H9 (cell line): Measurements from ENCODE around the gene TPM2. TPM values are rescaled to one million over a fixed set of nuclear protein-coding genes. Genes with fewer than 3 reads are reported as not detected.

Experiments
- DNase-seq: peaks from one replicate; pipeline ENCODE4 v3.0.0-alpha.2; 2017
- H2AFZ ChIP-seq: one replicate; pipeline ENCODE4 v1.6.1; 2013; ENCODE audit warnings: mild to moderate bottlenecking, low read length, control low read depth, moderate library complexity
- H2AK5ac ChIP-seq: 2 replicates; pipeline ENCODE4 v1.6.1; 2013; ENCODE audit warnings: low read length, control low read depth, mixed read lengths; ENCODE audit not compliant: insufficient read length
- H2BK120ac ChIP-seq: one replicate; pipeline ENCODE4 v1.6.1; 2013; ENCODE audit warnings: low read depth, mild to moderate bottlenecking, low read length, control low read depth, inconsistent platforms; ENCODE audit not compliant: poor library complexity, severe bottlenecking
- H2BK12ac ChIP-seq: 2 replicates; pipeline ENCODE4 v1.6.1; 2013; ENCODE audit warnings: low read length, control low read depth, mixed read lengths, low read depth; ENCODE audit not compliant: insufficient read length
- H2BK15ac ChIP-seq: 2 replicates; pipeline ENCODE4 v1.6.1; 2013; ENCODE audit warnings: low read depth, low read length, control low read depth
- H2BK20ac ChIP-seq: one replicate; pipeline ENCODE4 v1.6.1; 2013; ENCODE audit warnings: low read depth, mild to moderate bottlenecking, low read length, control low read depth, inconsistent platforms; ENCODE audit not compliant: poor library complexity, severe bottlenecking
- H2BK5ac ChIP-seq: 2 replicates; pipeline ENCODE4 v1.6.1; 2013; ENCODE audit warnings: low read length, control low read depth, mixed read lengths; ENCODE audit not compliant: insufficient read length
- H3K14ac ChIP-seq: 2 replicates; pipeline ENCODE4 v1.6.1; 2013; ENCODE audit warnings: low read length, control low read depth; ENCODE audit not compliant: insufficient read depth
- H3K18ac ChIP-seq: 2 replicates; pipeline ENCODE4 v1.6.1; 2013; ENCODE audit warnings: low read depth, mild to moderate bottlenecking, mixed read lengths, low read length, control low read depth; ENCODE audit not compliant: insufficient read length
- H3K23ac ChIP-seq: 2 replicates; pipeline ENCODE4 v1.6.1; 2013; ENCODE audit warnings: low read length, control low read depth, mixed read lengths, low read depth; ENCODE audit not compliant: insufficient read length
- H3K23me2 ChIP-seq: 2 replicates; pipeline ENCODE4 v1.6.1; 2013; ENCODE audit warnings: low read depth, mild to moderate bottlenecking, mixed read lengths, low read length, control low read depth; ENCODE audit not compliant: insufficient read length, poor library complexity, severe bottlenecking
- H3K27ac ChIP-seq: 2 replicates; pipeline ENCODE4 v1.5.1; 2013; ENCODE audit warnings: low read length, control low read depth, mixed read lengths, low read depth; ENCODE audit not compliant: insufficient read length
- H3K27me3 ChIP-seq: 2 replicates; pipeline ENCODE4 v1.6.1; 2013; ENCODE audit warnings: low read length, control low read depth, inconsistent platforms; ENCODE audit not compliant: insufficient read depth
- H3K4ac ChIP-seq: 2 replicates; pipeline ENCODE4 v1.6.1; 2013; ENCODE audit warnings: low read depth, mild to moderate bottlenecking, control low read depth, inconsistent platforms, low read length, moderate library complexity
- H3K4me1 ChIP-seq: 2 replicates; pipeline ENCODE4 v1.6.1; 2013; ENCODE audit warnings: low read length, control low read depth, inconsistent platforms; ENCODE audit not compliant: insufficient read depth
- H3K4me2 ChIP-seq: 2 replicates; pipeline ENCODE4 v1.6.1; 2013; ENCODE audit warnings: low read length, control low read depth, mixed read lengths; ENCODE audit not compliant: insufficient read length, insufficient read depth
- H3K56ac ChIP-seq: 2 replicates; pipeline ENCODE4 v1.6.1; 2013; ENCODE audit warnings: low read depth, mild to moderate bottlenecking, mixed read lengths, low read length, control low read depth; ENCODE audit not compliant: insufficient read length
- H3K79me1 ChIP-seq: 2 replicates; pipeline ENCODE4 v1.6.1; 2013; ENCODE audit warnings: low read depth, mild to moderate bottlenecking, moderate library complexity, low read length, control low read depth, inconsistent platforms; ENCODE audit not compliant: insufficient read depth, poor library complexity, severe bottlenecking
- H3K79me2 ChIP-seq: 2 replicates; pipeline ENCODE4 v1.6.1; 2013; ENCODE audit warnings: low read length, control low read depth, inconsistent platforms; ENCODE audit not compliant: insufficient read depth
- H3K9ac ChIP-seq: 2 replicates; pipeline ENCODE4 v1.6.1; 2013; ENCODE audit warnings: low read length, control low read depth, mixed read lengths; ENCODE audit not compliant: insufficient read length; ENCODE audit errors: extremely low read depth
- H3K9me3 ChIP-seq: one replicate; pipeline ENCODE4 v1.6.1; 2013; ENCODE audit warnings: low read depth, low read length, inconsistent platforms; ENCODE audit not compliant: control insufficient read depth
- H3T11ph ChIP-seq: one replicate; pipeline ENCODE4 v1.6.1; 2013; ENCODE audit warnings: mild to moderate bottlenecking, low read length, control low read depth, inconsistent platforms
- H4K20me1 ChIP-seq: one replicate; pipeline ENCODE4 v1.6.1; 2013; ENCODE audit not compliant: control insufficient read depth, insufficient read length, insufficient read depth
- H4K5ac ChIP-seq: 2 replicates; pipeline ENCODE4 v1.6.1; 2013; ENCODE audit warnings: low read depth, mild to moderate bottlenecking, mixed read lengths, low read length, control low read depth; ENCODE audit not compliant: insufficient read length
- H4K8ac ChIP-seq: replicated peaks from 2 replicates; pipeline ENCODE4 v1.6.1; 2013; ENCODE audit warnings: low read length, control low read depth, mixed read lengths, low read depth; ENCODE audit not compliant: insufficient read length
- H4K91ac ChIP-seq: 2 replicates; pipeline ENCODE4 v1.6.1; 2013; ENCODE audit warnings: low read depth, mild to moderate bottlenecking, moderate library complexity, mixed read lengths, low read length, control low read depth; ENCODE audit not compliant: insufficient read length
- H3K27ac Mint-ChIP-seq, 3 experiments: 2 replicates in 2 of 3; 3 replicates in 1 of 3; pipeline ENCODE4 v1.8.0; 2020 to 2021; ENCODE audit warnings: mixed read lengths in 3 of 3, mild to moderate bottlenecking in 1 of 3, moderate library complexity in 1 of 3
- H3K27me3 Mint-ChIP-seq: 2 replicates; pipeline ENCODE4 v1.8.0; 2021; ENCODE audit warnings: low read depth, mild to moderate bottlenecking, moderate library complexity, mixed read lengths
- H3K36me3 Mint-ChIP-seq, 3 experiments: 2 replicates in 2 of 3; 3 replicates in 1 of 3; pipeline ENCODE4 v1.8.0; 2020 to 2021; ENCODE audit warnings: low read depth in 3 of 3, mixed read lengths in 3 of 3; ENCODE audit not compliant: insufficient read depth in 1 of 3
- H3K4me1 Mint-ChIP-seq, 2 experiments: 2 replicates each; pipeline ENCODE4 v1.8.0; 2020; ENCODE audit warnings: mixed read lengths in 2 of 2
- H3K4me3 Mint-ChIP-seq, 2 experiments: 2 replicates in 1 of 2; 3 replicates in 1 of 2; pipeline ENCODE4 v1.8.0; 2020 to 2021; ENCODE audit warnings: mild to moderate bottlenecking in 2 of 2, mixed read lengths in 2 of 2, moderate library complexity in 1 of 2
- H3K9me3 Mint-ChIP-seq, 2 experiments: 2 replicates in 1 of 2; 3 replicates in 1 of 2; pipeline ENCODE4 v1.8.0; 2020; ENCODE audit warnings: mild to moderate bottlenecking in 2 of 2, mixed read lengths in 2 of 2, moderate library complexity in 1 of 2
- CTCF ChIP-seq: fragments of 200-600 bp; sonication (generic); conservative IDR thresholded peaks from 3 replicates; pipeline ENCODE4 v1.8.0; 2021; ENCODE audit warnings: antibody characterized with exemption, mild to moderate bottlenecking
- WGBS: extraction: QIAGEN DNeasy Blood & Tissue Kit; methylation state at CpG from one replicate; pipeline ENCODE4 v1.1.7; 2013; ENCODE audit warnings: missing lambda C conversion rate, low lambda C conversion rate, mixed read lengths; ENCODE audit not compliant: insufficient read length; ENCODE audit errors: extremely low coverage; 5-methylcytosine and 5-hydroxymethylcytosine counted together
- total RNA-seq: library from RNA; stranded (reverse); gene quantifications from 2 replicates; pipeline ENCODE4 v1.2.1, GENCODE V29; 2021

The TPM2 gene
- total RNA-seq, 1 experiment from 2014 or later, result 225 TPM

- Mint-ChIP-seq H3K4me3 (no peak overlapping the region), H3K27me3 (no peaks in the 10 kb centered on the region; the same call in 1 of the 2 replicates), H3K9me3 (no peaks in the 10 kb centered on the region), H3K36me3 (peaks cover 44 to 95% (median 88%) of the 10 kb centered on the region in 3 experiments), H3K27ac (no peak overlapping the region; a peak in 2 of 7 replicates), H3K4me1 (no peaks in the 10 kb centered on the region)
- no peak overlapping the region for H2BK120ac ChIP-seq
- H2BK5ac ChIP-seq, result no peak overlapping the region
- H3K56ac ChIP-seq, result no peak overlapping the region
- no peaks in the 10 kb centered on the region for H4K20me1 ChIP-seq
- no peaks in the 10 kb centered on the region for H3K23me2 ChIP-seq
- no peak overlapping the region for H3T11ph ChIP-seq
- H3K27me3 ChIP-seq, result no peaks in the 10 kb centered on the region
- H2AFZ ChIP-seq, result no peak overlapping the region
- no peaks in the 10 kb centered on the region for H3K79me1 ChIP-seq
- no peaks in the 10 kb centered on the region for H3K4me1 ChIP-seq
- H3K9ac ChIP-seq, result no peak overlapping the region
- no peak overlapping the region for H2BK12ac ChIP-seq
- H3K9me3 ChIP-seq, result no peaks in the 10 kb centered on the region
- H2BK15ac ChIP-seq, result no peak overlapping the region
- no peak overlapping the region for H4K5ac ChIP-seq
- H3K14ac ChIP-seq, result no peak overlapping the region
- no peak for TF ChIP-seq CTCF
- H3K4me2 ChIP-seq, result no peak overlapping the region
- no peak overlapping the region for H4K91ac ChIP-seq
- H2AK5ac ChIP-seq, result no peak overlapping the region
- no CpG with 5 or more reads among the region's 7 CpGs for WGBS
- H3K27ac ChIP-seq, result no peak overlapping the region
- H3K18ac ChIP-seq, result no peak overlapping the region
- no peak overlapping the region for H4K8ac ChIP-seq
- DNase-seq, result no peak
- H3K4ac ChIP-seq, result no peak overlapping the region
- H3K79me2 ChIP-seq, result no peaks in the 10 kb centered on the region
- no peak overlapping the region for H2BK20ac ChIP-seq
- H3K23ac ChIP-seq, result no peak overlapping the region
These were observed 49.2 kb upstream of the TPM2 start for GRCh38 chr9:35738924-35739323.
